ENCODE measurements around the gene TRIM63. TPM values are rescaled to one million over a fixed set of nuclear protein-coding genes. Genes with fewer than 3 reads are reported as not detected.
"Not testable (repeated sequence)": the region's sequence is repeated elsewhere in the genome, so short reads cannot be mapped to it uniquely, and the experiment has no call there.

Gene TRIM63
- total RNA-seq, 1 experiment from 2014 or later = 118 TPM

DNA sequence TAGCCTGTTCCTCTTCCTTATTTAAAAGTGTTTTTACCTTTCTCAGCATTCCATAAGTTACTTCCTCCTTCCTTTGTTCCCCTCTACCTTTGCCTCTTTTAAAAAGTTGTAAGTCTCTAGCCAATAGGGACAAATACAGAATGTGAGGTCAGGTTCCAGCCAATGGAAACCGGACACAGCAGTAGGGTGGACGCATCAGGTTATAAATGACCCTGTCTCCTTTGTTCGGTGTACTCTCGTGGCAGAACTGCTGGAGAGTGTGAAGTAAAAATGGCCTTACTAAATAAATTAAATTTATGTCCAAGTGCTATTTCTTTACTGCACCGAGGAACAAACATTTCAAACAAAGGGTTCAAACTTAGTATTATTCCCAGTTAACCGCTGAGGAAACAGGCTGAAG, 26.1 kb upstream of the TRIM63 start:
- in situ Hi-C loops (cut with HindIII; ENCODE audit: low pct_unique_long_range_greater_than_20kb, low sequenced_read_pairs); DNase-seq (ENCODE audit: low read depth, low spot score): not testable (repeated sequence)

DNA sequence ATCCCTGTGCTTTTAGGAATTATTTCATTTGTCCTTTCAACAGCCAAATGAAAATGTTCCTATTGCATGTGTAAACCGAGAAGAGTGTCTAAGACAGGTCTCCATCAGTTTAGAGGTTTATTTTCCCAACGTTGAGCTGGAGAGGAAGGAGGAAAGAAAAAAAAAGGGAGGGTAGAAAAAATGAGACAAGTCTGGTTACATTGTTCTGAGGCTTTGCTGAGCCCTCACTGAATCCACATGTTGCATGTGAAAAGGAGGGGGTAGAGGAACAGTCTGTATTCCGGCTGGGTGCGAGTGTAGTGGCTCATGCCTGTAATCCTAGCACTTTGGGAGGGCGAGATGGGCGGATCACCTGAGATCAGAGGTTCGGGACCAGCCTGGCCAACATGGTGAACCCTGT, 25.0 kb upstream of the TRIM63 start:
- in situ Hi-C loops (cut with HindIII; ENCODE audit: low pct_unique_long_range_greater_than_20kb, low sequenced_read_pairs) = no loop called here
- DNase-seq (ENCODE audit: low read depth, low spot score) = no peak

DNA sequence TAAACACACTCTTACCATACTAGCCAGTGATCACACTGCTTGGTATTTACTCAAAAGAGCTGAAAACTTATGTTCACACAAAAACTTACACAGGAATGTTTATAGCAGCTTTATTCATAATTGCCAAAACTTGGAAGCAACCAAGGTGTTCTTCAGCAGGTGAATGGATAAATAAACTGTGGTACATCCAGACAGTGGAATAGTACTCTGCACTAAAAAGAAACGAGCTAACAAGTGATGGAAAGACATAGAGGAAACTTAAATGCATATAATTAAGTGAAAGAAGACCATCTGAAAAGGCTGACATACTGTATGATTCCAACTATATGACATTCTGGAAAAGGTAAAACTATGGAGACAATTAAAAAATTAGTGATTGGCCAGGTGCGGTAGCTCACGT, 23.5 kb upstream of the TRIM63 start:
- in situ Hi-C loops (cut with HindIII; ENCODE audit: low pct_unique_long_range_greater_than_20kb, low sequenced_read_pairs) = no loop called here
- DNase-seq (ENCODE audit: low read depth, low spot score) = no peak

DNA sequence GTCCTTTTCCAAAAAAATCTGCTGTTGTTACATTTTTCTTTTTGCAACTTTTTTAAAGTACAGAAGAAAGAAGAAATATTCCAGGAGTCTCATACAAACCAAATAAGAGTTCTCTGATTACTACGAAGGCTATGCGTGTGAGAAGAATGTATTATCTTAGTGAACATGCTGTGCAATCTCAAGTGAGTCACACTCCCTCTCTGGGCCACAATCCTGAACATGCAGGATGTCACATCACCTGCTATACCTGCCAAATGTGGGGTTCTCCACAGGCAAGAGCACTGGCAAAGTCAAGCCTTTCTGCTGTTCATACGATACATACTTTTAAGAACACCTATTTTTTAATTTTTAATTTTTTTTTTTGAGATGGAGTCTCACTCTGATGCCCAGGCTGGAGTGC, 21.7 kb upstream of the TRIM63 start:
- DNase-seq (ENCODE audit: low read depth, low spot score) = no peak
- in situ Hi-C loops (cut with HindIII; ENCODE audit: low pct_unique_long_range_greater_than_20kb, low sequenced_read_pairs) = no loop called here

GRCh38 chr1:26084844-26085243, 17.4 kb upstream of the TRIM63 start:
- DNase-seq (ENCODE audit: low read depth, low spot score) = no peak
- in situ Hi-C loops (cut with HindIII; ENCODE audit: low pct_unique_long_range_greater_than_20kb, low sequenced_read_pairs) = no loop called here

DNA sequence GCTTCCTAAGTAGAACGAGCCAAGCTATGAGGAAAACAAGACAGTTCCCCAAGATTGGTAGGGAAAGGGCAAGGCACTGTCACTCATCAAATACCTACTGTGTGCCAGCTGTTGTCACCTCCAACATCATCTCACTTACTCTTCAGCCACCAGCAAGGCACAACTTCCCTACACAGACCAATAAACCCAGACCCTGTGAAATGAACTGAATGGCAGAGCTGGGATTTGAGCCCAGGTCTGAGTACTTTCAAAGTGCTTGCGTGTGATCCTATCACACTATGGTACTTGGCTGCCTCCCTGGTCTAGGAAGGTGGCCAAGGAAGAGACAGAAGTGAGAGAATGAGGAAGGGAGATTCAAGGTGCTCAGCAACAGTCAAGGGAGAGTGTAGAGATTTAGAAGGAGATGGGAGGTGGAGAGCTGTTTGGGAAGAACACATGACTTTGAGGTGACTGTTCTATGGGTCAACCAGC, 16.7 kb upstream of the TRIM63 start:
- no peak for DNase-seq (ENCODE audit: low read depth, low spot score)

GRCh38 chr1:26083208-26083607, 15.8 kb upstream of the TRIM63 start:
- in situ Hi-C loops (cut with HindIII; ENCODE audit: low pct_unique_long_range_greater_than_20kb, low sequenced_read_pairs) = no loop called here
- no peak for DNase-seq (ENCODE audit: low read depth, low spot score)

More for the DNA sequence above, 16.7 kb upstream of the TRIM63 start:
- in situ Hi-C loops (cut with HindIII; ENCODE audit: low pct_unique_long_range_greater_than_20kb, low sequenced_read_pairs) = no loop called here

DNA sequence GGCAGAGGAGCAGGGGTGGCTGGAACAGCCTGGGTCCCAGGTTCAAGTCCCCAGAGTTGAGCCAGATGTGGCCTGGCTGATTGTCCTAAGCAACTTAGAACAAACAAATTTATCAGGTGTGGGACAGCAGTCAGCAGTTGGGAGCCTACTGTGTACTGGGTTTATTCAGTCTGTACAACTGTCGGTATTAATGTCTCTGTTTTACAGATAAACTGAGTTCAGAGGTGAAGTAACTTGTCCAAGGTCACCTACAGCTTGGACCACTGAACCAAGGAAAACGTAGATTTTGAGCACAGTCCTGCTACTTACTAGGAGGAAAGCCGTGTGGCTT, 14.6 kb upstream of the TRIM63 start:
- in situ Hi-C loops (cut with HindIII; ENCODE audit: low pct_unique_long_range_greater_than_20kb, low sequenced_read_pairs) = no loop called here
- DNase-seq (ENCODE audit: low read depth, low spot score) = no peak

- DNase-seq (ENCODE audit: low read depth, low spot score) = no peak
- in situ Hi-C loops (cut with HindIII; ENCODE audit: low pct_unique_long_range_greater_than_20kb, low sequenced_read_pairs) = no loop called here
Measured at GRCh38 chr1:26081267-26082019, 14.0 kb upstream of the TRIM63 start.

GRCh38 chr1:26079960-26080814, 12.8 kb upstream of the TRIM63 start:
- in situ Hi-C loops (cut with HindIII; ENCODE audit: low pct_unique_long_range_greater_than_20kb, low sequenced_read_pairs) = no loop called here

GRCh38 chr1:26079178-26079563, 11.7 kb upstream of the TRIM63 start:
- in situ Hi-C loops (cut with HindIII; ENCODE audit: low pct_unique_long_range_greater_than_20kb, low sequenced_read_pairs) = no loop called here

More at GRCh38 chr1:26079960-26080814, 12.8 kb upstream of the TRIM63 start:
- no peak for DNase-seq (ENCODE audit: low read depth, low spot score)

GRCh38 chr1:26078286-26079177, 11.1 kb upstream of the TRIM63 start:
- in situ Hi-C loops (cut with HindIII; ENCODE audit: low pct_unique_long_range_greater_than_20kb, low sequenced_read_pairs) = no loop called here
- DNase-seq (ENCODE audit: low read depth, low spot score) = no peak

More at GRCh38 chr1:26079178-26079563, 11.7 kb upstream of the TRIM63 start:
- DNase-seq (ENCODE audit: low read depth, low spot score) = no peak

- DNase-seq (ENCODE audit: low read depth, low spot score) = no peak
- in situ Hi-C loops (cut with HindIII; ENCODE audit: low pct_unique_long_range_greater_than_20kb, low sequenced_read_pairs) = no loop called here
Measured at GRCh38 chr1:26077524-26077923, 10.1 kb upstream of the TRIM63 start.

DNA sequence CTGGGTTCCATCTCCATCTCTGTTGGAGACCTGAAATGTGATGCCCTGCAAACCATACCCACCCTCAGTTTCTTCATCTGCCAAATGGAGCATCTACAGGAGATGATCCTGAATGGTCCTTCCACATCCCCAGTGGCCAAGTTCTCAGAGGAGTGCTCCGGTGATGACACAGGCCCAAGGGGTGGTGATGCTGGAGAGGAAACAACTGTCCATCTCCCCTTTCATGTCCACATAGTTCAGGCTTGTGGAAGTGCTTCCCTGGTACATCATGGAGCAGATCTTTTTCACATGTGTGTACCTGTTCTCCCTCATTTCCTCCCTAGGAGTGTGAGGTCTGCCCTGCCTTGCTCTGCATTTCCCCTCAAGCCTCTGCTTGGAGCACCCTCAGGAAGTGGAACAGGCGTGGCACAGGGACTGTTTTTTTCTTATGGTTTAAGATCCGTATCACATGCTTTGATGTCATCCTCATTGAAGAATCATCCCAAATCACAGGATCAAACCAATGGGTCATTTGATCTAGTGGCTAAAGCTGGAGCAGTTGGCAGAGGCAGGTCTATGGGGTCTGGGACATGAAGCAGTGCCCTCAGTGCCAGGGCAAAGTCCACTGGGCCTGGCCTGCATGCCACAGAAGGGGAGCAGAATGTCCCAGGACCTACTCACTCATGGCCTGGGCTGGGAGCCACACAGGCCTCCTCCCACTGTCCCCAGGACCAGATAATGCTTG, 8.2 kb upstream of the TRIM63 start:
- in situ Hi-C loops (cut with HindIII; ENCODE audit: low pct_unique_long_range_greater_than_20kb, low sequenced_read_pairs) = no loop called here
- DNase-seq (ENCODE audit: low read depth, low spot score) = peak; percentile 45

DNA sequence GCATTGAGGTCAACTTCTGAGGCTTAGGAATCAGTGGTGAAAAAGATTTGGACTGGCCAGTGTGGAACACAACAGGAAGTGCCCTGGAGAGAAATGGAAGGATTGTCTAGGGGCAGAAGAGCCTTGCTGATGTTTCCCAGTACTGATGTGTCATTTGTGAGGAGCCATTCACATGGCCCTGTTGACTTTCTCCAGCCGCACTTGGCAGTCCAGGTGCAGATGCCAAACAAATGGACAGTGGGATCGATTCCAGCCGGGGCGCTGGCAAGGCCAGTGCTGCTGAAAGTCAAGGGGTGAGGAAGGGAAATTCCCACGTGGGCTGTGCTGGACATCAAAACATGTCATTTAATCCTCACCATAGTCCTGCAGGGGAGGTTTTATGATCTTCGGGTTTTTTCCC, 4.9 kb upstream of the TRIM63 start:
- in situ Hi-C loops (cut with HindIII; ENCODE audit: low pct_unique_long_range_greater_than_20kb, low sequenced_read_pairs) = no loop called here
- DNase-seq (ENCODE audit: low read depth, low spot score) = no peak

DNA sequence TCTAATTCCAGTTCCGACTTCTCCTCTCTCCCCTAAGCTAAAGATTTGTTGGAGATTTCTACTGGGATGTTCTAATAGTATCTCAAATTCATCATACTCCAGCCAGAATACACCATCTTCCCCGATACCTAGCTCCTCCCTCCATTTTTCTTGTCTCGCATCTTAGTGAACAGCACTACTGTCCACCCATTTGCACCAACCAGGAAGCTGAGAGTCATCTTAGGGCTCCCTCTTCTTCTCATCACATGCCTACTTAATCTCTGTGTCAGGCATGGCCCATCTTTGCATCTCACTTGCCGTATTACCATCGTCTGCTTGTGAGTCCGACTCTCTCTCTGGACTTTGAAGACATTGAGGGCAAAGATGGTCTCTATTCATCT, 3.5 kb upstream of the TRIM63 start:
- no peak for DNase-seq (ENCODE audit: low read depth, low spot score)
- in situ Hi-C loops (cut with HindIII; ENCODE audit: low pct_unique_long_range_greater_than_20kb, low sequenced_read_pairs) = no loop called here

GRCh38 chr1:26070296-26070962, 3.0 kb upstream of the TRIM63 start:
- DNase-seq (ENCODE audit: low read depth, low spot score) = no peak
- in situ Hi-C loops (cut with HindIII; ENCODE audit: low pct_unique_long_range_greater_than_20kb, low sequenced_read_pairs) = no loop called here
